ENCODE data around the gene TMEM163.

GRCh38 chr2:134593519-134593918 lies 125.3 kb downstream of the TMEM163 start:
- TF ChIP-seq CTCF (IDR thresholded peaks at IDR 0.05) (no peak), POLR2A (IDR thresholded peaks at IDR 0.05) (no peak)

Data from body of pancreas (tissue), 4 donors.